Measurements from ENCODE around the gene CCDC7.

CCDC7 gene

DNA sequence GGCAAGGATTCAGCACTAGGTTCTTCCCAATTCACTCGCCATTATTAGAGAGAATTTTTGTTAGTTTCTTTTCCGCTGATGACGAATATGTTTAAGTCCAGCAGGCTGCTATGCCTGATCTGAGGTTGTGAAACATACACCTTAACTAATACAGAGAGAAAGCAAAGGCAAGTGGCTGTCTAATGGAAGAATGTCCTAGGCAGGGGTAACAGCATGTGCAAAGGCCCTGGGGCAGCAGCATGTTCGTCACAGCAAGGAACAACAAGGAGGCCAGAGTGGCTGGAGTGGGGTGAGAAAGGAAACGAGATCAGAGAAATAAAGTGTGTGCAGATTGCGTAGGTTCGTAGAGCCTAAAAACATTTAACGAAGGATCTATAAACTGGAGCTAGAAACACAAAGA is 35.4 kb upstream of the CCDC7 start:
- TF ChIP-seq POLR2AphosphoS5 (IDR thresholded peaks at IDR 0.05; ENCODE audit: low read depth) = no peak
- DNase-seq (ENCODE audit: low read depth in 1 of 2, low spot score in 1 of 2) = no peak

DNA sequence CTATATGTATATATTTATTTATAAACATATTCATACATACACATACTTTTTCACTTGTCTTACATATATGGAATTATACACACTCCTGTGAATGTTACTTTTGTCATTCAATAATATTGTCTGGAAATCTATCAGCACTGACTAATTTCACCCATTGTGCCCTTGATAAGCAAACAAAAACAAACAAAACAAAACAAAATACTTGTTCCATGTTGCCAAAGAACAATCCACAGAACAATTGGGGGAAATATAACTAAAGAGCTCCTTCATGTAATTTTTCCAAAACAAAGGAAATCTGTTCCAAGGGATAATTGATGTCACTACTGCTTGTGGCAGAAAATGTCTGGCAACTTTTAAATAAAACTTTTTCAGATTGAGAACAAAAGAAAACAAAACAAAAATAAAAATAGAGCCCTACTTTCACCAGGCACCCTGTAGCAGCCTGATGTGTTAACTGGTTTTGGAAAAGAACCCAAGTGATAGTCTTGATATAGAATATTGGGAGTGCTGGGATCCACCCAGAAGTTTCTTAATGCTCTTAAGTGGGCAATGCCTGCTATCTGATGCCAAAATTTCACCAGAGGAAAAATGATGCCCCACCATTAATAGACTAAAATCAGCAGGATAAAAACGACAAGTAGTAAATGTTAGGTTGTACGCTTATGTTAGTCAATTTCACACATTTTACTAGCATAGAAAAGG is 34.0 kb upstream of the CCDC7 start:
- Histone ChIP-seq H3K27me3 (ENCODE audit: insufficient read depth, poor library complexity, severe bottlenecking) (no peaks in the 10 kb centered on the region), H3K27ac (replicated peaks) (no peak overlapping the region), H3K4me3 (replicated peaks; ENCODE audit: insufficient read depth, low read length) (no peak overlapping the region)
- no peak for DNase-seq (ENCODE audit: low read depth in 1 of 2, low spot score in 1 of 2)
- TF ChIP-seq SPI1 (IDR thresholded peaks at IDR 0.05; ENCODE audit: borderline replicate concordance, low read depth) = no peak
- TF ChIP-seq, protein P1, sequence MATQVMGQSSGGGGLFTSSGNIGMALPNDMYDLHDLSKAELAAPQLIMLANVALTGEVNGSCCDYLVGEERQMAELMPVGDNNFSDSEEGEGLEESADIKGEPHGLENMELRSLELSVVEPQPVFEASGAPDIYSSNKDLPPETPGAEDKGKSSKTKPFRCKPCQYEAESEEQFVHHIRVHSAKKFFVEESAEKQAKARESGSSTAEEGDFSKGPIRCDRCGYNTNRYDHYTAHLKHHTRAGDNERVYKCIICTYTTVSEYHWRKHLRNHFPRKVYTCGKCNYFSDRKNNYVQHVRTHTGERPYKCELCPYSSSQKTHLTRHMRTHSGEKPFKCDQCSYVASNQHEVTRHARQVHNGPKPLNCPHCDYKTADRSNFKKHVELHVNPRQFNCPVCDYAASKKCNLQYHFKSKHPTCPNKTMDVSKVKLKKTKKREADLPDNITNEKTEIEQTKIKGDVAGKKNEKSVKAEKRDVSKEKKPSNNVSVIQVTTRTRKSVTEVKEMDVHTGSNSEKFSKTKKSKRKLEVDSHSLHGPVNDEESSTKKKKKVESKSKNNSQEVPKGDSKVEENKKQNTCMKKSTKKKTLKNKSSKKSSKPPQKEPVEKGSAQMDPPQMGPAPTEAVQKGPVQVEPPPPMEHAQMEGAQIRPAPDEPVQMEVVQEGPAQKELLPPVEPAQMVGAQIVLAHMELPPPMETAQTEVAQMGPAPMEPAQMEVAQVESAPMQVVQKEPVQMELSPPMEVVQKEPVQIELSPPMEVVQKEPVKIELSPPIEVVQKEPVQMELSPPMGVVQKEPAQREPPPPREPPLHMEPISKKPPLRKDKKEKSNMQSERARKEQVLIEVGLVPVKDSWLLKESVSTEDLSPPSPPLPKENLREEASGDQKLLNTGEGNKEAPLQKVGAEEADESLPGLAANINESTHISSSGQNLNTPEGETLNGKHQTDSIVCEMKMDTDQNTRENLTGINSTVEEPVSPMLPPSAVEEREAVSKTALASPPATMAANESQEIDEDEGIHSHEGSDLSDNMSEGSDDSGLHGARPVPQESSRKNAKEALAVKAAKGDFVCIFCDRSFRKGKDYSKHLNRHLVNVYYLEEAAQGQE (IDR thresholded peaks at IDR 0.05; ENCODE audit: insufficient replicate concordance, low read depth) = no peak
- no peak for TF ChIP-seq POLR2AphosphoS5 (IDR thresholded peaks at IDR 0.05; ENCODE audit: low read depth)
- TF ChIP-seq, protein P2, sequence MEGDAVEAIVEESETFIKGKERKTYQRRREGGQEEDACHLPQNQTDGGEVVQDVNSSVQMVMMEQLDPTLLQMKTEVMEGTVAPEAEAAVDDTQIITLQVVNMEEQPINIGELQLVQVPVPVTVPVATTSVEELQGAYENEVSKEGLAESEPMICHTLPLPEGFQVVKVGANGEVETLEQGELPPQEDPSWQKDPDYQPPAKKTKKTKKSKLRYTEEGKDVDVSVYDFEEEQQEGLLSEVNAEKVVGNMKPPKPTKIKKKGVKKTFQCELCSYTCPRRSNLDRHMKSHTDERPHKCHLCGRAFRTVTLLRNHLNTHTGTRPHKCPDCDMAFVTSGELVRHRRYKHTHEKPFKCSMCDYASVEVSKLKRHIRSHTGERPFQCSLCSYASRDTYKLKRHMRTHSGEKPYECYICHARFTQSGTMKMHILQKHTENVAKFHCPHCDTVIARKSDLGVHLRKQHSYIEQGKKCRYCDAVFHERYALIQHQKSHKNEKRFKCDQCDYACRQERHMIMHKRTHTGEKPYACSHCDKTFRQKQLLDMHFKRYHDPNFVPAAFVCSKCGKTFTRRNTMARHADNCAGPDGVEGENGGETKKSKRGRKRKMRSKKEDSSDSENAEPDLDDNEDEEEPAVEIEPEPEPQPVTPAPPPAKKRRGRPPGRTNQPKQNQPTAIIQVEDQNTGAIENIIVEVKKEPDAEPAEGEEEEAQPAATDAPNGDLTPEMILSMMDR (IDR thresholded peaks at IDR 0.05; ENCODE audit: insufficient read depth, low read length) = no peak
- TF ChIP-seq GABPA (IDR thresholded peaks at IDR 0.05; ENCODE audit: low read depth) = no peak

More for the DNA sequence above, 35.4 kb upstream of the CCDC7 start:
- Histone ChIP-seq H3K27me3 (ENCODE audit: insufficient read depth, poor library complexity, severe bottlenecking) (no peaks in the 10 kb centered on the region), H3K4me3 (replicated peaks; ENCODE audit: insufficient read depth, low read length) (no peak overlapping the region), H3K27ac (replicated peaks) (no peak overlapping the region)

DNA sequence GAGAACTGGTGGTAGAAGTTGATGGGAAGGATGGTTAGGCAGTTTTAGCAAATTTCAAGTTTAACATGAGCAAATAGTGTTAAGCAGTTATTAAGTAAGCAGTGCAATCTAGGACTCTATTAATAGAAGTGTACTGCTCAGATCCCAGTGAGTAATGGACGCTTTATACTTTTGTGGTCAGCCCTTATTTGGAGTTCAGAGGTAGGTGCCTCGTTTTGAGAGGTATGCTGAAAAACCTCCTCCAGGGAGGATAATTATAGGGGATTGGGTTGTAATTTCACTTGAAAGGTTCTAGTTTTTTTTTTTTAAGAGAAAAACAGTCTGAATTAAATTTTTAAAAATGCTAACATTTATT is 33.5 kb upstream of the CCDC7 start:
- Histone ChIP-seq H3K4me3 (replicated peaks; ENCODE audit: insufficient read depth, low read length) (no peak overlapping the region), H3K27ac (replicated peaks) (no peak overlapping the region), H3K27me3 (ENCODE audit: insufficient read depth, poor library complexity, severe bottlenecking) (no peaks in the 10 kb centered on the region)
- TF ChIP-seq, protein P1 (IDR thresholded peaks at IDR 0.05; ENCODE audit: insufficient replicate concordance, low read depth) = no peak
- no peak for TF ChIP-seq GABPA (IDR thresholded peaks at IDR 0.05; ENCODE audit: low read depth)
- TF ChIP-seq POLR2AphosphoS5 (IDR thresholded peaks at IDR 0.05; ENCODE audit: low read depth) = no peak
- TF ChIP-seq, protein P2 (IDR thresholded peaks at IDR 0.05; ENCODE audit: insufficient read depth, low read length) = no peak
- TF ChIP-seq SPI1 (IDR thresholded peaks at IDR 0.05; ENCODE audit: borderline replicate concordance, low read depth) = no peak
- no peak for DNase-seq (ENCODE audit: low read depth in 1 of 2, low spot score in 1 of 2)

DNA sequence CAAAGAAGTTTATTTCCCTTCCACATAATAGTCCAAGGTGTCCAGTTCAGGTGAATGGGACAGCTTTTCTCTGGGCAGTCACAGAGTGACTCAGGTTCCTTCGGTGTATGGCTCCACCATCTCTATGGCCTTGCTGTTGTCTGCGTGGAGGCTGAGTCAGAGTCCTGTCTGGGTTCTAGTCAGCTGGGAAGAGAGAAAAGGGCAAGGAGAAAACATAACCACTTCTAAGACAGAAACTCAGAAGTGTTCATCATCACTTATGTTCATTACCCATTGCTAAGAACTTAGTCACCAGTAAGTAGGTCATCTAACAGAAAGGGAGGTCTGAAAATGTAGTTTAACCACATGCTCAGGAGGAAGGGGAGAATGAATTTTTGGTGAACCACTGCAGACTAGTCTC is 32.4 kb upstream of the CCDC7 start:
- no peak for DNase-seq (ENCODE audit: low read depth in 1 of 2, low spot score in 1 of 2)
- Histone ChIP-seq H3K27ac (replicated peaks) (no peak overlapping the region), H3K4me3 (replicated peaks; ENCODE audit: insufficient read depth, low read length) (no peak overlapping the region), H3K27me3 (ENCODE audit: insufficient read depth, poor library complexity, severe bottlenecking) (no peaks in the 10 kb centered on the region)
- TF ChIP-seq, protein P2 (IDR thresholded peaks at IDR 0.05; ENCODE audit: insufficient read depth, low read length) = no peak
- TF ChIP-seq, protein P1 (IDR thresholded peaks at IDR 0.05; ENCODE audit: insufficient replicate concordance, low read depth) = no peak
- no peak for TF ChIP-seq GABPA (IDR thresholded peaks at IDR 0.05; ENCODE audit: low read depth)
- TF ChIP-seq POLR2AphosphoS5 (IDR thresholded peaks at IDR 0.05; ENCODE audit: low read depth) = no peak
- TF ChIP-seq SPI1 (IDR thresholded peaks at IDR 0.05; ENCODE audit: borderline replicate concordance, low read depth) = no peak
